ENCODE data around the gene IFI27L1. TPM values are rescaled to one million over a fixed set of nuclear protein-coding genes. Genes with fewer than 3 reads are reported as not detected.

Gene IFI27L1
- total RNA-seq, 1 experiment from 2014 or later: 26.0 TPM

GRCh38 chr14:94104731-94105130 lies 23.6 kb downstream of the IFI27L1 start (continued):
- TF ChIP-seq REST (IDR thresholded peaks at IDR 0.05; ENCODE audit: low read depth): no peak

- H3K4me3 ChIP-seq (replicated peaks in 1 of 2; ENCODE audit: low read depth in 1 of 2, low read length in 2 of 2): no peak overlapping the region
- intact Hi-C loops (cut with micrococcal nuclease): no loop called here
- ChIA-PET CTCF (no interaction called here), RAD21 (ENCODE audit: low non-redundant PET in 1 of 2, low total read pairs in 2 of 2, uncharacterized antibody in 2 of 2, unreplicated experiment in 2 of 2) (no interaction called here), POLR2A (no interaction called here)
- H3K4me1 ChIP-seq (ENCODE audit: control insufficient read depth in 1 of 2, insufficient read depth in 2 of 2, low read length in 2 of 2): peaks cover 0 to 17% of the 10 kb centered on the region in 2 experiments; a peak in 1 of 4 replicates
- no TSS peak for BruUV-seq (replicated peaks)
- no peaks in the 10 kb centered on the region for H3K9me2 ChIP-seq (ENCODE audit: insufficient read depth)
- no peak overlapping the region for H3K9ac ChIP-seq (ENCODE audit: low read length)
- H3K27me3 ChIP-seq (ENCODE audit: insufficient read depth, low read length): no peaks in the 10 kb centered on the region
- no peaks in the 10 kb centered on the region for H3K36me3 ChIP-seq (ENCODE audit: control insufficient read depth in 1 of 2, insufficient read depth in 2 of 2, low read length in 2 of 2)
- H3K9me3 ChIP-seq (ENCODE audit: control insufficient read depth in 1 of 2, insufficient read depth in 1 of 2, low read depth in 1 of 2, low read length in 2 of 2): no peaks in the 10 kb centered on the region
- no peak overlapping the region for H2AFZ ChIP-seq (ENCODE audit: low read depth, low read length, poor library complexity, severe bottlenecking)
- no peak for ATAC-seq
- H4K20me1 ChIP-seq (ENCODE audit: insufficient read depth): no peaks in the 10 kb centered on the region
- TF ChIP-seq EGR1 (IDR thresholded peaks at IDR 0.05; ENCODE audit: low read depth): no peak
- no peak overlapping the region for H3K27ac ChIP-seq (ENCODE audit: low read depth, low read length)
- no peak overlapping the region for H3K4me2 ChIP-seq (ENCODE audit: low read length)
- no peaks in the 10 kb centered on the region for H3K79me2 ChIP-seq (ENCODE audit: insufficient read depth, low read length)
- no peak for DNase-seq (ENCODE audit: low read depth, low spot score)
Observed at GRCh38 chr14:94109915-94110250, 28.8 kb downstream of the IFI27L1 start.

- Histone ChIP-seq H4K20me1 (ENCODE audit: insufficient read depth) (no peaks in the 10 kb centered on the region), H3K4me3 (replicated peaks in 1 of 2; ENCODE audit: low read depth in 1 of 2, low read length in 2 of 2) (no peak within 1 kb of the TSS)
- TF ChIP-seq SIN3A (IDR thresholded peaks at IDR 0.05; ENCODE audit: low read depth) (no peak), ATF3 (IDR thresholded peaks at IDR 0.05) (no peak), SRF (IDR thresholded peaks at IDR 0.05; ENCODE audit: low read depth) (no peak), RAD21 (IDR thresholded peaks at IDR 0.05; ENCODE audit: low read depth) (no peak), EZH2 (IDR thresholded peaks at IDR 0.05) (no peak), TCF7L2 (IDR thresholded peaks at IDR 0.05; ENCODE audit: borderline replicate concordance, extremely low read depth, insufficient read depth, insufficient read length) (no peak), POLR2AphosphoS5 (IDR thresholded peaks at IDR 0.05; ENCODE audit: low read depth, low read length) (no peak), EZH2phosphoT487 (IDR thresholded peaks at IDR 0.05; ENCODE audit: borderline replicate concordance) (no peak), CTCF (IDR thresholded peaks at IDR 0.05 in 2 of 3, conservative IDR thresholded peaks at IDR 0.05 in 1 of 3; ENCODE audit: borderline replicate concordance in 1 of 3, insufficient read depth in 1 of 3, low read depth in 2 of 3, low read length in 2 of 3) (no peak), MAX (IDR thresholded peaks at IDR 0.05) (no peak), POLR2A (IDR thresholded peaks at IDR 0.05; ENCODE audit: borderline replicate concordance, extremely low read depth, insufficient read depth, insufficient read length) (no peak)
Observed at GRCh38 chr14:94110552-94111181, 29.6 kb downstream of the IFI27L1 start, which contains the start of gene IFI27. Gene IFI27 (plus strand): TSS chr14:94110736.

More at GRCh38 chr14:94110552-94111181, 29.6 kb downstream of the IFI27L1 start, which contains the start of gene IFI27:
- Histone ChIP-seq H3K4me2 (ENCODE audit: low read length) (peak within 1 kb of the TSS; percentile 26), H3K27ac (ENCODE audit: low read depth, low read length) (no peak within 1 kb of the TSS), H3K9ac (ENCODE audit: low read length) (no peak within 1 kb of the TSS), H3K79me2 (ENCODE audit: insufficient read depth, low read length) (no peaks in the 10 kb centered on the region), H3K4me1 (ENCODE audit: control insufficient read depth in 1 of 2, insufficient read depth in 2 of 2, low read length in 2 of 2) (peaks cover 0 to 18% of the 10 kb centered on the region in 2 experiments; a peak in 1 of 4 replicates), H3K36me3 (ENCODE audit: control insufficient read depth in 1 of 2, insufficient read depth in 2 of 2, low read length in 2 of 2) (no peaks in the 10 kb centered on the region), H2AFZ (ENCODE audit: low read depth, low read length, poor library complexity, severe bottlenecking) (no peak within 1 kb of the TSS), H3K9me2 (ENCODE audit: insufficient read depth) (no peaks in the 10 kb centered on the region), H3K27me3 (ENCODE audit: insufficient read depth, low read length) (no peaks in the 10 kb centered on the region), H3K9me3 (ENCODE audit: control insufficient read depth in 1 of 2, insufficient read depth in 1 of 2, low read depth in 1 of 2, low read length in 2 of 2) (no peaks in the 10 kb centered on the region)
- POLR2A ChIA-PET: no interaction called here
- CTCF ChIA-PET: interaction anchor here (0.8 to 1.0 kb wide), 2 partner anchors 21 to 171 kb away, joined by 3 to 5 read pairs; no protein-coding TSS in a partner anchor
- 0 out of 2 replicates have a peak, but pooled peaks have one; percentile 32 for ATAC-seq
- DNase-seq (ENCODE audit: low read depth, low spot score): no peak
- intact Hi-C loops (cut with micrococcal nuclease): no loop called here
- RAD21 ChIA-PET (ENCODE audit: low non-redundant PET in 1 of 2, low total read pairs in 2 of 2, uncharacterized antibody in 2 of 2, unreplicated experiment in 2 of 2): no interaction called here
- BruUV-seq (replicated peaks): no TSS peak

All from HCT116 (cell line).